GM10847 (cell line): ENCODE data around the gene FAM118A.

Source experiments
- POLR2A ChIP-seq: IDR thresholded peaks from 2 replicates; pipeline ENCODE4 v1.6.1; 2011; ENCODE audit not compliant: insufficient read length; ENCODE audit errors: extremely low read depth

Gene FAM118A

GRCh38 chr22:45358127-45358526 lies 48.4 kb downstream of the FAM118A start:
- no peak for TF ChIP-seq POLR2A

GRCh38 chr22:45359627-45360026 lies 49.9 kb downstream of the FAM118A start:
- TF ChIP-seq POLR2A = no peak

- TF ChIP-seq POLR2A = no peak
Observed at GRCh38 chr22:45366713-45367112, 57.0 kb downstream of the FAM118A start.

- TF ChIP-seq POLR2A = no peak
Observed at GRCh38 chr22:45376009-45376408, 66.3 kb downstream of the FAM118A start.

- TF ChIP-seq POLR2A = no peak
Observed at GRCh38 chr22:45376703-45377102, 67.0 kb downstream of the FAM118A start.

GRCh38 chr22:45381348-45381747 lies 71.6 kb downstream of the FAM118A start:
- no peak for TF ChIP-seq POLR2A

- no peak for TF ChIP-seq POLR2A
Observed at GRCh38 chr22:45389546-45389945, 79.8 kb downstream of the FAM118A start.
